ENCODE measurements around the gene HAO2.

HAO2 gene

GRCh38 chr1:119380983-119381662, 12.5 kb downstream of the HAO2 start:
- no peak for DNase-seq

- DNase-seq: no peak
These were observed 16.0 kb downstream of the HAO2 start for GRCh38 chr1:119384591-119384990.

GRCh38 chr1:119385650-119386049, 17.1 kb downstream of the HAO2 start:
- no peak for DNase-seq

- DNase-seq: no peak
These were observed 19.3 kb downstream of the HAO2 start for GRCh38 chr1:119387858-119388257.

GRCh38 chr1:119388450-119388849, 19.9 kb downstream of the HAO2 start:
- DNase-seq: no peak

- no peak for DNase-seq
These were observed 21.9 kb downstream of the HAO2 start for GRCh38 chr1:119390526-119390925.

GRCh38 chr1:119391749-119392148, 23.2 kb downstream of the HAO2 start:
- no peak for DNase-seq

- no peak for DNase-seq
These were observed 25.5 kb downstream of the HAO2 start for GRCh38 chr1:119394085-119394484.

GRCh38 chr1:119396982-119397381, 28.4 kb downstream of the HAO2 start:
- no peak for DNase-seq

- DNase-seq: no peak
These were observed 29.4 kb downstream of the HAO2 start for GRCh38 chr1:119397986-119398385.

- no peak for DNase-seq
These were observed 36.2 kb downstream of the HAO2 start for GRCh38 chr1:119404736-119405135.

- no peak for DNase-seq
These were observed 41.1 kb downstream of the HAO2 start for GRCh38 chr1:119409731-119410130.

- no peak for DNase-seq
These were observed 42.4 kb downstream of the HAO2 start for GRCh38 chr1:119410961-119411360.

- DNase-seq: no peak
These were observed 46.4 kb downstream of the HAO2 start, which contains the start of gene HSD3B2 for GRCh38 chr1:119414950-119415349. Gene HSD3B2, plus strand, starts transcription at chr1:119415150. Its CDS starts 270 bp downstream, at chr1:119415420.

GRCh38 chr1:119416006-119416640, 47.5 kb downstream of the HAO2 start:
- DNase-seq: no peak

GRCh38 chr1:119419109-119419508, 50.5 kb downstream of the HAO2 start:
- DNase-seq: no peak

GRCh38 chr1:119420638-119421037, 52.1 kb downstream of the HAO2 start:
- no peak for DNase-seq

- DNase-seq: no peak
These were observed 54.0 kb downstream of the HAO2 start for GRCh38 chr1:119422631-119423030.

- no peak for DNase-seq
These were observed 60.4 kb downstream of the HAO2 start for GRCh38 chr1:119428991-119429390.

GRCh38 chr1:119429687-119430086, 61.1 kb downstream of the HAO2 start:
- no peak for DNase-seq

GRCh38 chr1:119430486-119430885, 61.9 kb downstream of the HAO2 start:
- DNase-seq: no peak

- no peak for DNase-seq
These were observed 63.3 kb downstream of the HAO2 start for GRCh38 chr1:119431836-119432235.

- DNase-seq: no peak
These were observed 66.5 kb downstream of the HAO2 start for GRCh38 chr1:119435052-119435451.

- DNase-seq: no peak
These were observed 70.2 kb downstream of the HAO2 start for GRCh38 chr1:119438761-119439160.
